Measurements from ENCODE around the gene ASPHD1. TPM values are rescaled to one million over a fixed set of nuclear protein-coding genes. Genes with fewer than 3 reads are reported as not detected.
"Not testable (repeated sequence)": the region's sequence is repeated elsewhere in the genome, so short reads cannot be mapped to it uniquely, and the experiment has no call there.

ASPHD1 gene
- polyA plus RNA-seq, 1 donor (not counting 4 experiments of a cell fraction or from before 2014, with no cell fraction given) = 0.71 TPM

DNA sequence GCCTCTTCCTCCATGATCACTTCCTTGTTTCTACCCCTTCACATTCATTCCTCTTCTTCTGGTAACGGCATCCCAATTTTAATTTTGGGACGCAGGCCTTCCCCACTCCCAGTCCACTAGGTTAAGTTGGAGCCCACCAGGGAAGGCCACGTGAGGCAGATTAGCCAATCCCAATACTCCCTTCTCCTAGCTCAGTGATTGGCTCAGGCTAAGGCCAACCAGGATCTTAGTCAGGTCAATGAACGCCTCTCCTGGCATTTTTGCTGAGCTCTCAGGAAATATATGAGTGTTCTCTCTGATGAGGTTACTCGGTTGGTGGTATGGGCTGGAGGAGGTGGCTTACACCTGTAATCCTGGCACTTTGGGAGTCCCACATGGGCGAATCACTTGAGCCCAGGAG, 16.3 kb upstream of the ASPHD1 start:
- Histone ChIP-seq H3K4me3 (ENCODE audit: control insufficient read depth in 2 of 3, extremely low read depth in 1 of 3, insufficient read depth in 2 of 3, low read depth in 1 of 3, low read length in 3 of 3) (no peak overlapping the region), H3K9me3 (ENCODE audit: control insufficient read depth, low read depth, low read length) (no peaks in the 10 kb centered on the region), H3K79me2 (ENCODE audit: control insufficient read depth, insufficient read depth, low read length) (no peaks in the 10 kb centered on the region), H3K27me3 (ENCODE audit: control insufficient read depth, extremely low read depth, insufficient read depth, low read length) (no peaks in the 10 kb centered on the region), H2AFZ (ENCODE audit: control insufficient read depth, low read length) (no peak overlapping the region), H3K36me3 (ENCODE audit: control insufficient read depth in 2 of 2, extremely low read depth in 1 of 2, insufficient read depth in 2 of 2, low read length in 2 of 2) (no peaks in the 10 kb centered on the region), H3K27ac (ENCODE audit: control insufficient read depth, insufficient read depth, low read length) (no peak overlapping the region), H3K9me1 (ENCODE audit: control insufficient read depth, extremely low read depth, insufficient read depth, low read length) (no peaks in the 10 kb centered on the region), H3K4me2 (ENCODE audit: control insufficient read depth, extremely low read depth, insufficient read depth, low read depth, low read length) (no peak overlapping the region), H3K4me1 (ENCODE audit: control insufficient read depth, extremely low read depth, insufficient read depth, low read length) (no peaks in the 10 kb centered on the region), H3K9ac (ENCODE audit: control insufficient read depth, extremely low read depth, insufficient read depth, low read length) (no peak overlapping the region), H4K20me1 (ENCODE audit: control insufficient read depth, extremely low read depth, insufficient read depth, low read length) (no peaks in the 10 kb centered on the region)
- FAIRE-seq (no peak), DNase-seq (ENCODE audit: low read depth, low spot score) (no peak)
- no peak for TF ChIP-seq EZH2 (IDR thresholded peaks at IDR 0.05; ENCODE audit: low read length)
- TF ChIP-seq, protein P1, sequence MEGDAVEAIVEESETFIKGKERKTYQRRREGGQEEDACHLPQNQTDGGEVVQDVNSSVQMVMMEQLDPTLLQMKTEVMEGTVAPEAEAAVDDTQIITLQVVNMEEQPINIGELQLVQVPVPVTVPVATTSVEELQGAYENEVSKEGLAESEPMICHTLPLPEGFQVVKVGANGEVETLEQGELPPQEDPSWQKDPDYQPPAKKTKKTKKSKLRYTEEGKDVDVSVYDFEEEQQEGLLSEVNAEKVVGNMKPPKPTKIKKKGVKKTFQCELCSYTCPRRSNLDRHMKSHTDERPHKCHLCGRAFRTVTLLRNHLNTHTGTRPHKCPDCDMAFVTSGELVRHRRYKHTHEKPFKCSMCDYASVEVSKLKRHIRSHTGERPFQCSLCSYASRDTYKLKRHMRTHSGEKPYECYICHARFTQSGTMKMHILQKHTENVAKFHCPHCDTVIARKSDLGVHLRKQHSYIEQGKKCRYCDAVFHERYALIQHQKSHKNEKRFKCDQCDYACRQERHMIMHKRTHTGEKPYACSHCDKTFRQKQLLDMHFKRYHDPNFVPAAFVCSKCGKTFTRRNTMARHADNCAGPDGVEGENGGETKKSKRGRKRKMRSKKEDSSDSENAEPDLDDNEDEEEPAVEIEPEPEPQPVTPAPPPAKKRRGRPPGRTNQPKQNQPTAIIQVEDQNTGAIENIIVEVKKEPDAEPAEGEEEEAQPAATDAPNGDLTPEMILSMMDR (optimal IDR thresholded peaks at IDR 0.05 in 1 of 3, IDR thresholded peaks at IDR 0.05 in 1 of 3, conservative IDR thresholded peaks at IDR 0.05 in 1 of 3; ENCODE audit: extremely low read depth in 1 of 3, insufficient read depth in 2 of 3, low read length in 3 of 3) = no peak
- dilution Hi-C loops (cut with MboI; ENCODE audit: extremely low pct_ligation_motif_present, low sequenced_read_pairs) = no loop called here

DNA sequence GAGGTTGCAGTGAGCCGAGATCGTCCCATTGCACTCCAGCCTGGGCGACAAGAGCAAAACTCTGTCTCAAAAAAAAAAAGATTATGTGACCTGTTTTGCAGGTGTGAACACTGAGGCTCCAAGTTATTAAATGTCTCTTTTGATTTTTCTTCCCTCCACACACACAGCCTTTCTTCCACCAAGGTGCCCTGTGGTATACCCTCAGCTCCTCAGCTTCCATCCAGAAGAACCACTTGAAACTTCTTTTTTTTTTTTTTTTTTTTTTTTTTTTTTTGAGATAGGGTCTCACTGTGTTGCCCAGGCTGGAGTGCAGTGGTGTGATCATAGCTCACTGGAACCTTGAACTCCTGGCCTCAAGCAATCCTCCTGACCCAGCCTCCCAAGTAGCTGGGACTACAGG, 10.9 kb upstream of the ASPHD1 start:
- FAIRE-seq; H4K20me1 ChIP-seq (ENCODE audit: control insufficient read depth, extremely low read depth, insufficient read depth, low read length); H3K4me1 ChIP-seq (ENCODE audit: control insufficient read depth, extremely low read depth, insufficient read depth, low read length): not testable (repeated sequence)

More for the DNA sequence above, 10.9 kb upstream of the ASPHD1 start:
- H3K9ac ChIP-seq (ENCODE audit: control insufficient read depth, extremely low read depth, insufficient read depth, low read length); H2AFZ ChIP-seq (ENCODE audit: control insufficient read depth, low read length); dilution Hi-C loops (cut with MboI; ENCODE audit: extremely low pct_ligation_motif_present, low sequenced_read_pairs); H3K79me2 ChIP-seq (ENCODE audit: control insufficient read depth, insufficient read depth, low read length); H3K4me3 ChIP-seq (ENCODE audit: control insufficient read depth in 2 of 3, extremely low read depth in 1 of 3, insufficient read depth in 2 of 3, low read depth in 1 of 3, low read length in 3 of 3); H3K9me1 ChIP-seq (ENCODE audit: control insufficient read depth, extremely low read depth, insufficient read depth, low read length); H3K9me3 ChIP-seq (ENCODE audit: control insufficient read depth, low read depth, low read length); H3K27me3 ChIP-seq (ENCODE audit: control insufficient read depth, extremely low read depth, insufficient read depth, low read length); H3K27ac ChIP-seq (ENCODE audit: control insufficient read depth, insufficient read depth, low read length); DNase-seq (ENCODE audit: low read depth, low spot score); H3K4me2 ChIP-seq (ENCODE audit: control insufficient read depth, extremely low read depth, insufficient read depth, low read depth, low read length); H3K36me3 ChIP-seq (ENCODE audit: control insufficient read depth in 2 of 2, extremely low read depth in 1 of 2, insufficient read depth in 2 of 2, low read length in 2 of 2): not testable (repeated sequence)

All from keratinocyte (primary cell).